ENCODE measurements around the gene EHD1. TPM values are rescaled to one million over a fixed set of nuclear protein-coding genes. Genes with fewer than 3 reads are reported as not detected.

EHD1 gene
- total and polyA plus RNA-seq, 2 donors (not counting 1 experiment from before 2014, with no cell fraction given): 71.3 to 240 TPM

GRCh38 chr11:64880240-64881001, 2.0 kb upstream of the EHD1 start:
- TF ChIP-seq EZH2 (IDR thresholded peaks at IDR 0.05; ENCODE audit: low read length, missing control alignments): no peak
- TF ChIP-seq CTCF (conservative IDR thresholded peaks at IDR 0.05 in 1 of 2, IDR thresholded peaks at IDR 0.05 in 1 of 2; ENCODE audit: low read depth in 1 of 2, low read length in 2 of 2): no peak
- H3K36me3 ChIP-seq (ENCODE audit: control insufficient read depth, insufficient read depth, low read length): peaks cover 3% of the 10 kb centered on the region
- no peaks in the 10 kb centered on the region for H3K9me3 ChIP-seq (ENCODE audit: control insufficient read depth, insufficient read depth, low read depth, low read length)
- H3K4me1 ChIP-seq (ENCODE audit: control insufficient read depth, extremely low read depth, insufficient read depth, low read length): peaks cover 4% of the 10 kb centered on the region
- no peak overlapping the region for H2AFZ ChIP-seq (ENCODE audit: low read length)
- peak overlapping the region; percentile 87 for H3K27ac ChIP-seq (ENCODE audit: insufficient read depth, low read length)
- H3K9ac ChIP-seq (ENCODE audit: insufficient read depth, low read length): no peak overlapping the region
- peak overlapping the region; percentile 36 for H3K4me2 ChIP-seq (ENCODE audit: extremely low read depth, insufficient read depth, low read length)
- H3K4me3 ChIP-seq (replicated peaks in 1 of 4; ENCODE audit: control extremely low read depth in 1 of 4, insufficient read depth in 1 of 4, low read depth in 3 of 4, low read length in 4 of 4): no peak overlapping the region
- H3K79me2 ChIP-seq (ENCODE audit: control insufficient read depth, insufficient read depth, low read length): peaks cover 29% of the 10 kb centered on the region
- no peak for DNase-seq (ENCODE audit: low read depth in 2 of 2)
- H3K27me3 ChIP-seq (ENCODE audit: control insufficient read depth, insufficient read depth, low read length): no peaks in the 10 kb centered on the region
- H4K20me1 ChIP-seq (ENCODE audit: control insufficient read depth, extremely low read depth, insufficient read depth, low read length): no peaks in the 10 kb centered on the region

GRCh38 chr11:64879244-64879900, 951 bp upstream of the EHD1 start:
- H3K4me2 ChIP-seq (ENCODE audit: extremely low read depth, insufficient read depth, low read length): peak overlapping the region; percentile 94
- H3K9me3 ChIP-seq (ENCODE audit: control insufficient read depth, insufficient read depth, low read depth, low read length): no peaks in the 10 kb centered on the region
- no peak for DNase-seq (ENCODE audit: low read depth in 2 of 2)
- H3K27ac ChIP-seq (ENCODE audit: insufficient read depth, low read length): peak overlapping the region; percentile 87
- peak overlapping the region; percentile 32 for H2AFZ ChIP-seq (ENCODE audit: low read length)
- peaks cover 8% of the 10 kb centered on the region for H3K36me3 ChIP-seq (ENCODE audit: control insufficient read depth, insufficient read depth, low read length)
- TF ChIP-seq CTCF (conservative IDR thresholded peaks at IDR 0.05 in 1 of 2, IDR thresholded peaks at IDR 0.05 in 1 of 2; ENCODE audit: low read depth in 1 of 2, low read length in 2 of 2) (no peak), EZH2 (IDR thresholded peaks at IDR 0.05; ENCODE audit: low read length, missing control alignments) (no peak)
- H3K79me2 ChIP-seq (ENCODE audit: control insufficient read depth, insufficient read depth, low read length): peaks cover 40% of the 10 kb centered on the region
- peak overlapping the region; percentile 82 for H3K9ac ChIP-seq (ENCODE audit: insufficient read depth, low read length)
- H3K27me3 ChIP-seq (ENCODE audit: control insufficient read depth, insufficient read depth, low read length): no peaks in the 10 kb centered on the region
- H3K4me3 ChIP-seq (replicated peaks in 1 of 4; ENCODE audit: control extremely low read depth in 1 of 4, insufficient read depth in 1 of 4, low read depth in 3 of 4, low read length in 4 of 4): peak overlapping the region; percentile 66 to 99 (median 70)
- H4K20me1 ChIP-seq (ENCODE audit: control insufficient read depth, extremely low read depth, insufficient read depth, low read length): no peaks in the 10 kb centered on the region
- peaks cover 4% of the 10 kb centered on the region for H3K4me1 ChIP-seq (ENCODE audit: control insufficient read depth, extremely low read depth, insufficient read depth, low read length)

GRCh38 chr11:64878223-64878493, 263 bp downstream of the EHD1 start:
- no peaks in the 10 kb centered on the region for H4K20me1 ChIP-seq (ENCODE audit: control insufficient read depth, extremely low read depth, insufficient read depth, low read length)
- no peaks in the 10 kb centered on the region for H3K27me3 ChIP-seq (ENCODE audit: control insufficient read depth, insufficient read depth, low read length)
- H2AFZ ChIP-seq (ENCODE audit: low read length): no peak overlapping the region
- H3K4me1 ChIP-seq (ENCODE audit: control insufficient read depth, extremely low read depth, insufficient read depth, low read length): peaks cover 4% of the 10 kb centered on the region
- H3K9me3 ChIP-seq (ENCODE audit: control insufficient read depth, insufficient read depth, low read depth, low read length): no peaks in the 10 kb centered on the region
- H3K4me2 ChIP-seq (ENCODE audit: extremely low read depth, insufficient read depth, low read length): peak overlapping the region; percentile 17
- H3K9ac ChIP-seq (ENCODE audit: insufficient read depth, low read length): peak overlapping the region; percentile 90
- peaks cover 13% of the 10 kb centered on the region for H3K36me3 ChIP-seq (ENCODE audit: control insufficient read depth, insufficient read depth, low read length)
- peaks cover 47% of the 10 kb centered on the region for H3K79me2 ChIP-seq (ENCODE audit: control insufficient read depth, insufficient read depth, low read length)
- H3K27ac ChIP-seq (ENCODE audit: insufficient read depth, low read length): peak overlapping the region; percentile 73
- no peak for DNase-seq (ENCODE audit: low read depth in 2 of 2)
- TF ChIP-seq EZH2 (IDR thresholded peaks at IDR 0.05; ENCODE audit: low read length, missing control alignments): no peak
- TF ChIP-seq CTCF (conservative IDR thresholded peaks at IDR 0.05 in 1 of 2, IDR thresholded peaks at IDR 0.05 in 1 of 2; ENCODE audit: low read depth in 1 of 2, low read length in 2 of 2): no peak
- peak overlapping the region; percentile 75 to 99 (median 84) for H3K4me3 ChIP-seq (replicated peaks in 1 of 4; ENCODE audit: control extremely low read depth in 1 of 4, insufficient read depth in 1 of 4, low read depth in 3 of 4, low read length in 4 of 4)

Measured in fibroblast of lung (primary cell).